Left ventricle myocardium inferior (tissue), 1 donor: Measurements from ENCODE around the gene GANAB. TPM values are rescaled to one million over a fixed set of nuclear protein-coding genes. Genes with fewer than 3 reads are reported as not detected.
"Not testable (repeated sequence)": the region's sequence is repeated elsewhere in the genome, so short reads cannot be mapped to it uniquely, and the experiment has no call there.

Experiments
- DNase-seq: peaks from one replicate; pipeline ENCODE4 v3.0.0-alpha.2; 2020
- H3K27ac ChIP-seq: fragments of 200-600 bp; replicated peaks from 2 replicates; pipeline ENCODE4 v1.8.0; 2021
- H3K27me3 ChIP-seq: fragments of 200-600 bp; 2 replicates; pipeline ENCODE4 v1.8.0; 2021; ENCODE audit warnings: low read depth
- H3K36me3 ChIP-seq: fragments of 200-600 bp; 2 replicates; pipeline ENCODE4 v1.8.0; 2021
- H3K4me1 ChIP-seq: fragments of 200-600 bp; 2 replicates; pipeline ENCODE4 v1.8.0; 2021
- H3K4me3 ChIP-seq: fragments of 200-600 bp; 2 replicates; pipeline ENCODE4 v1.8.0; 2021; ENCODE audit warnings: mild to moderate bottlenecking, moderate library complexity
- H3K9me3 ChIP-seq: fragments of 200-600 bp; replicated peaks from 2 replicates; pipeline ENCODE4 v1.8.0; 2021
- intact Hi-C: fragments of 100-400 bp; cut with micrococcal nuclease; formaldehyde crosslinking; loops from one replicate; pipeline ENCODE4 v1.11.0; 2022
- total RNA-seq: library from RNA; stranded (reverse); fragmentation: NEBNext Ultra II Directional; extraction: Animal tissue kit (Norgen Biotek cat#: 25700); gene quantifications from one replicate; pipeline ENCODE4 v1.2.1, GENCODE V29; 2021
- TF ChIP-seq, protein P1 (sequence below): fragments of 200-600 bp; IDR thresholded peaks from 2 replicates; pipeline ENCODE4 v1.8.0; 2021; ENCODE audit warnings: antibody characterized with exemption, mild to moderate bottlenecking, borderline replicate concordance
- donor health status: DM: no; HTN: yes; CAD: no; lungs with severe emphysema.

Gene GANAB
- total RNA-seq, 1 donor from 2014 or later, result 90.2 TPM

DNA sequence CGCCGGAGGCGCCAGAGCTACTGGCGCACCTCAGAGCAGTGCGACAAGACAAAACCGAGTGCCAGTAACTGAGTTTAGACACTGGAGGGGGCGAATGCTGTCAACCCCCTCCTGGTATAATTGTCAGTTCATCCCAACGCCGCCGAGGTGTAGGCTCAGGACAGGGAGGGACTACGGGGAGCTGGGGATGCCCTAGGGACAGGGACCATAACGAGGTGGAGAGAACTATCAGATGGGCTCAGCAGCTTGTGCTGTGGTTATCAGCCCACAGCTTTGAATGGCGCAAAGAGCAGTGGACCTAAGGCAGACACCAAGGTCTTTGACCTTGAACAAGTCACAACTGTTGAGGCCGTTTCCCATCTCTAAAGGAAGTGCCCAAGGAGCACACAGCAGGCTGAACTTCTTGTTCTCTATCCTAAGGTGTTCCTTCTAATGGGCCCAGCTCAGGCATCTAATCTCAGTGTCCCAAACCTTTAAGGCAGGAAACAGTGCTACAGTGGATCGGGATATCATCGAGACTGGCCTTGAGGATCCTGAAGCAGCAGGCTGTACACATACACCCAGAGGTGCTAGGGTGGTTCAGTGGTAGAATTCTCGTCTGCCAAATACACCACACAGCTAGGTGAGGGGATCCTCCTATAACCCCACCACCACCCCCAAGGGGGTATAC is 54.1 kb downstream of the GANAB start:
- no peaks in the 10 kb centered on the region for H3K9me3 ChIP-seq
- TF ChIP-seq, protein P1, sequence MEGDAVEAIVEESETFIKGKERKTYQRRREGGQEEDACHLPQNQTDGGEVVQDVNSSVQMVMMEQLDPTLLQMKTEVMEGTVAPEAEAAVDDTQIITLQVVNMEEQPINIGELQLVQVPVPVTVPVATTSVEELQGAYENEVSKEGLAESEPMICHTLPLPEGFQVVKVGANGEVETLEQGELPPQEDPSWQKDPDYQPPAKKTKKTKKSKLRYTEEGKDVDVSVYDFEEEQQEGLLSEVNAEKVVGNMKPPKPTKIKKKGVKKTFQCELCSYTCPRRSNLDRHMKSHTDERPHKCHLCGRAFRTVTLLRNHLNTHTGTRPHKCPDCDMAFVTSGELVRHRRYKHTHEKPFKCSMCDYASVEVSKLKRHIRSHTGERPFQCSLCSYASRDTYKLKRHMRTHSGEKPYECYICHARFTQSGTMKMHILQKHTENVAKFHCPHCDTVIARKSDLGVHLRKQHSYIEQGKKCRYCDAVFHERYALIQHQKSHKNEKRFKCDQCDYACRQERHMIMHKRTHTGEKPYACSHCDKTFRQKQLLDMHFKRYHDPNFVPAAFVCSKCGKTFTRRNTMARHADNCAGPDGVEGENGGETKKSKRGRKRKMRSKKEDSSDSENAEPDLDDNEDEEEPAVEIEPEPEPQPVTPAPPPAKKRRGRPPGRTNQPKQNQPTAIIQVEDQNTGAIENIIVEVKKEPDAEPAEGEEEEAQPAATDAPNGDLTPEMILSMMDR, result no peak
- H3K4me1 ChIP-seq, result peaks cover 45% of the 10 kb centered on the region
- no peaks in the 10 kb centered on the region for H3K27me3 ChIP-seq
- no peak for DNase-seq
- peak overlapping the region; percentile 72 for H3K4me3 ChIP-seq
- peaks cover 59% of the 10 kb centered on the region for H3K36me3 ChIP-seq
- peak overlapping the region; percentile 96 for H3K27ac ChIP-seq
- intact Hi-C loops, result no loop called here

DNA sequence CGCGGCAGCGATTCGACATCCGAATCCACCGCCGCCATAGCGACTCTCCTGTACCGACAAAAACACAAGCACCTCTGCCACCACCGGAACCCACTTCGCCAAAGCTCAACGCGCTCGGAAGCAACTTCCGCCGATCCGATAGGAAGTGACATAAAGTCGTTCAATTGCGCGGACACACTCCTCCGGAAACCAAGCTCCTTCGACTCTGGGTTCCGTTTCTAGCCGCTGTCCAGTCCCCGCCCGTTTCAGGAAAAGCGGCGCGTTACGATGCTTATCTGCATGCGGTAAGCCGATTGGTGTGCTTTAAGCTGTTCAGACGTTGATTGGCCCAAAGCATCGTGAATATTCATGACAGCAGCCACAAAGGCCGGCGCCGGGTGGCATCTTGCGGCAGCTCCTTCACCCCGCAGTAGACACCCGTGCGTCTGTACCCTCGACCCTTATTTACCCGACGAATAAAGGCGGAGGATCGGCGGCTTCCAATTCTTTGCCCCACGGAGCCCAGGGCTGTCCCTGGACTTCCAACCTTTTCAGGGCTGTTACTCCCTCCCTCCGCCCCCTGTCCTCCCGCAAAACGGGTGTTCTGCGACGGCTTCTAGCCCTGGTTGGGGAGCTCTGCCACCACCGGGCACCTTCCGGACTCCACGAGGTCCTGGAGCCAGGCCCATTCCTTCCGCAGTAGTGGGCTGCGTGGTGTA is 54.8 kb downstream of the GANAB start, which contains the start of gene TUT1:
Gene TUT1, minus strand, starts transcription at position 76 of the 698 bp plus-strand sequence. Its CDS starts 38 bp downstream, at position 38.
- peak within 1 kb of the TSS; percentile 72 for H3K4me3 ChIP-seq
- H3K9me3 ChIP-seq, result no peaks in the 10 kb centered on the region
- TF ChIP-seq, protein P1, result peak; percentile 14
- H3K27me3 ChIP-seq, result no peaks in the 10 kb centered on the region
- intact Hi-C loops, result no loop called here
- peak within 1 kb of the TSS; percentile 96 for H3K27ac ChIP-seq
- peaks cover 58% of the 10 kb centered on the region for H3K36me3 ChIP-seq
- DNase-seq, result peak; percentile 93
- H3K4me1 ChIP-seq, result peaks cover 45% of the 10 kb centered on the region

DNA sequence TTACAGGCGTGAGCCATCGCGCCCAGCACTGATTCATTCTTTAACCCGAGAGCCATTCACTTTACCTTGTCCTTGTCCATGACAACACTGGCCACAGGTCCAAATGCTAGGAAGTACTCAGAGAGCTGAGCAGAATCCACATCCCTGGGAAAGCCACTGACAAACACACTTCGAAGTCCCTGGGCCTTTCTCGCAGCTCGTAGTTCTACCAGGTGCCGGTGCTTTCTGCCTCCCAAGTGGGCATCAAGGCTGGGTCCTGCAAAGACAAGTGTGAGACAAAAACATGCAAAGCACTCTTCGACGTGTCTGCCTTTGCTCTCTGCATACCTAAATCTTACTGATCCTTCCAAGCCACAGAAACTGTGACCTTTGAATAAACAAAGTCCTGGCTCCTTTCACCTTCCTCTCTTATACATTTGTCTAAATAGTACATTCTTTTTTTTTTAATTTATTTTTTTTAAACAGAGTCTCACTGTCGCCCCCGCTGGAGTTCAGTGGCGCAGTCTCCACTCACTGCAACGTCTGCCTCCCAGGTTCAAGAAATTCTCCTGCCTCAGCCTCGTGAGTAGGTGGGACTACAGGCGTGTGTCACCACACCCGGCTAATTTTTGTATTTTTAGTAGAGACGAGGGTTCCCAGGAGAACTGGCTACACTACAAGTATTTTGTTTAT is 57.3 kb downstream of the GANAB start:
- Histone ChIP-seq H3K4me1 (peaks cover 45% of the 10 kb centered on the region), H3K27me3 (no peaks in the 10 kb centered on the region), H3K36me3 (peaks cover 55% of the 10 kb centered on the region), H3K4me3 (no peak overlapping the region), H3K27ac (no peak overlapping the region), H3K9me3 (no peaks in the 10 kb centered on the region)
- intact Hi-C loops, result no loop called here
- TF ChIP-seq, protein P1, result no peak
- no peak for DNase-seq

DNA sequence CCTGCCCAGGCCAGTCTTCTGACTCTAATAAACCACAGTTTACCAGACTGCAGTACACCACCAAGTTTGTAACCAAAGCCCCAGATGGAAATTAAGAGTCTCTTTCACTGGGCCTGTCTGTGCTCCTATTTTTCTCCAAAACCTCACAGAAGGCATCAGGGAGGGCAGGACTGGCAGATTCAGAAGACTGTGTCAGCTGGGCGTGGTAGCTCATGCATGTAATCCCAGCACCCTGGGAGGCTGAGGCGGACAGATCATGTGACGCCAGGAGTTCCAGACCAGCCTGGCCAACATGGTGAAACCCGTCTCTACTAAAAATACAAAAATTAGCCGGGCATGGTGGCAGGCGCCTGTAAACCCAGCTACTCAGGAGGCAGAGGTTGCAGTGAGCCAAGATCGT is 61.1 kb downstream of the GANAB start:
- DNase-seq, H3K27me3 ChIP-seq, intact Hi-C loops, H3K4me3 ChIP-seq, H3K9me3 ChIP-seq, H3K27ac ChIP-seq: not testable (repeated sequence)
- H3K4me1 ChIP-seq, result peaks cover 22% of the 10 kb centered on the region
- peaks cover 72% of the 10 kb centered on the region for H3K36me3 ChIP-seq

DNA sequence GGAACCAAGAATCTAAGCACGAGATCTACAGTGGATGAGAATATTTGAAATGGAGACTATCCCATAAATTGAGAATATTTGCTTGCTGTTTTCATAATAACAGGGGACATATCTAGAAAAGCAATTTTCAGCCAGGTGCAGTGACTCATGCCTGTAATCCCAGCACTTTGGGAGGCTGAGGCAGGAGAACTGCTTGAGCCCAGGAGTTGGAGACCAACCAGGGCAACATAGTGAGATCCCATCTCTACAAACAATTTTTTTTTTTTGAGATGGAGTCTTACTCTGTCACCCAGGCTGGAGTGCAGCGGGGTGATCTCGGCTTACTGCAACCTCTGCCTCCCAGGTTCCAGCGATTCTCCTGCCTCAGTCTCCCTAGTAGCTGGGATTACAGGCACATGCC is 64.7 kb downstream of the GANAB start:
- DNase-seq, H3K27me3 ChIP-seq, H3K4me3 ChIP-seq, intact Hi-C loops, H3K27ac ChIP-seq, H3K9me3 ChIP-seq: not testable (repeated sequence)
- H3K36me3 ChIP-seq, result peaks cover 78% of the 10 kb centered on the region
- H3K4me1 ChIP-seq, result peaks cover 19% of the 10 kb centered on the region

DNA sequence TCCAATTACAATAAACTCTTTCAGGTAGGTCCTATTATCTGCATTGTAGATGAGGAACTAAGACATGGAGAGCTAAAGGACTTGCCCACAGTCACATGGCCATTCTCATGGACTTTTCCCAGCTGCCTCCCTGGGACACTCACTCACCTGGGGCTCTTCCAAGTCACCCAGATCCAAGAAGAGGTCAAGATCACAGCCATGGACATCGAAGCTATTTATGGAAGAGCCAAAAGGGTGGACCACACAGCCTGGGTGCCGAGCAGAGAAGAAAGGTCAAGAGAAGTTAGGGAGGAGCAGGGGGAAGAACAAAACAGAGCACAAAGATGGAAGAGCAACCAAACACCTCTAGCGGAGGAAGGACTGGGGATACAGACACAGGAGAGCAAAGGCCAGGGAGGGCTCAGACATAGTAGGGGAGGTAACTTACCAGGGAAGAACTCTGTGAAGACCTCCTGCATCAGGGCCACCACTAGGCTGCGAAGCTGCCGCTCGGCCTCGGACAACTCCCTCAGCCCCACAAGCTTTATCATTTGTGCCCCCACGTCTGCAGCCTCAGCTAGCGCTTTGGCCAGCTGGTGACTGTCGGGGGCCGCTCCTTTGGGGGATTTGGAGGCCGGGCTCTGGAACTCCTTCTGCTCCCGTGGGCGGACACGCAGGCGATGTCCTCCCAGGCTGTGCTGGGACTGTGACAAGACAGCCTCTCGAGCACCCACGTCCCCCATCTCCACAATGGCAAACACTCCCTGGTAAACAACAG is 65.3 kb downstream of the GANAB start:
- Histone ChIP-seq H3K27me3 (no peaks in the 10 kb centered on the region), H3K36me3 (peaks cover 78% of the 10 kb centered on the region), H3K9me3 (no peaks in the 10 kb centered on the region), H3K4me3 (no peak overlapping the region), H3K27ac (no peak overlapping the region), H3K4me1 (peaks cover 25% of the 10 kb centered on the region)
- DNase-seq, result no peak
- intact Hi-C loops, result no loop called here
- TF ChIP-seq, protein P1, result no peak
